ENCODE data around the gene LILRB4.
"Not testable (repeated sequence)": the region's sequence is repeated elsewhere in the genome, so short reads cannot be mapped to it uniquely, and the experiment has no call there.

DNA sequence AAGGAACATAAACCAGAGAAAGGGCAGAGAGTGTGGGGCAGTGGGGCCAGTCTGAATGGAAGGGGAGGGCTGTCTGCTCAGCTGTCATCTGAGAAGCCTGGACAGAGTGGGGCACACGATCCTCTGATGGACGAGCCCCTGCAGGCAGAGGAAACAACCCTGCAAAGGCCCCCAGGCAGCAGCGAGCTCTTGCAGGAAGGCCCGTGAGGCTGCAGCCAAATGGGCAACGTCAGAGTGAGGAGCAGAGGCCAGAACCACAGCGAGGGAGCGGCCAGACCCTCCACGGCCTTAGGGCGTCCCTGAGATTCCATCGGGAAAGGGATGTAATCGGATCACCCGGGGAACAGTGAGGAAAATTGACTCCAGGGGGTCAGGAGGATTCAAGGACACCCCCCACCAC, 26.7 kb upstream of the LILRB4 start:
- TF ChIP-seq, protein P1, sequence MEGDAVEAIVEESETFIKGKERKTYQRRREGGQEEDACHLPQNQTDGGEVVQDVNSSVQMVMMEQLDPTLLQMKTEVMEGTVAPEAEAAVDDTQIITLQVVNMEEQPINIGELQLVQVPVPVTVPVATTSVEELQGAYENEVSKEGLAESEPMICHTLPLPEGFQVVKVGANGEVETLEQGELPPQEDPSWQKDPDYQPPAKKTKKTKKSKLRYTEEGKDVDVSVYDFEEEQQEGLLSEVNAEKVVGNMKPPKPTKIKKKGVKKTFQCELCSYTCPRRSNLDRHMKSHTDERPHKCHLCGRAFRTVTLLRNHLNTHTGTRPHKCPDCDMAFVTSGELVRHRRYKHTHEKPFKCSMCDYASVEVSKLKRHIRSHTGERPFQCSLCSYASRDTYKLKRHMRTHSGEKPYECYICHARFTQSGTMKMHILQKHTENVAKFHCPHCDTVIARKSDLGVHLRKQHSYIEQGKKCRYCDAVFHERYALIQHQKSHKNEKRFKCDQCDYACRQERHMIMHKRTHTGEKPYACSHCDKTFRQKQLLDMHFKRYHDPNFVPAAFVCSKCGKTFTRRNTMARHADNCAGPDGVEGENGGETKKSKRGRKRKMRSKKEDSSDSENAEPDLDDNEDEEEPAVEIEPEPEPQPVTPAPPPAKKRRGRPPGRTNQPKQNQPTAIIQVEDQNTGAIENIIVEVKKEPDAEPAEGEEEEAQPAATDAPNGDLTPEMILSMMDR (IDR thresholded peaks at IDR 0.05; ENCODE audit: poor library complexity) = not testable (repeated sequence)
- not testable (repeated sequence) for TF ChIP-seq EZH2 (IDR thresholded peaks at IDR 0.05; ENCODE audit: borderline replicate concordance)

All from hepatocyte (in vitro differentiated cells).